Ovary (tissue), 3 donors: ENCODE measurements around the gene CAMTA1.

Experiments used
- CTCF ChIP-seq, 3 donors: fragments of 450-650 bp in 2 of 3; fragments of 200-600 bp in 1 of 3; IDR thresholded peaks; one replicate each; pipeline versions ENCODE4 v1.5.1 to v1.8.0; 2016 to 2022; ENCODE audit warnings: antibody characterized with exemption in 3 of 3, mild to moderate bottlenecking in 1 of 3
- POLR2A ChIP-seq: fragments of 450-650 bp; IDR thresholded peaks from one replicate; pipeline ENCODE4 v1.6.1; 2017; ENCODE audit warnings: antibody characterized with exemption, mild to moderate bottlenecking, moderate library complexity
- donor health status: DM: no; HTN: no; CAD: no.

- no peak for TF ChIP-seq POLR2A
- no peak for TF ChIP-seq CTCF (IDR thresholded peaks at IDR 0.05)
Observed at GRCh38 chr1:6834366-6834765, 49.1 kb downstream of the CAMTA1 start.
